Lower leg skin (tissue), 3 donors: ENCODE data around the gene PROX1.

ENCODE experiments used
- CTCF ChIP-seq, 3 donors: fragments of 450-650 bp; IDR thresholded peaks; one replicate each; pipeline ENCODE4 v1.5.1; 2016; ENCODE audit warnings: antibody characterized with exemption in 3 of 3, mild to moderate bottlenecking in 3 of 3, moderate library complexity in 2 of 3
- POLR2A ChIP-seq, 2 donors: fragments of 450-650 bp; IDR thresholded peaks; one replicate each; pipeline ENCODE4 v1.6.1; 2016 to 2017; ENCODE audit warnings: antibody characterized with exemption in 2 of 2, mild to moderate bottlenecking in 1 of 2, moderate library complexity in 1 of 2

GRCh38 chr1:213987422-213987926, 299 bp upstream of the PROX1 start:
- TF ChIP-seq CTCF (IDR thresholded peaks at IDR 0.05) (no peak), POLR2A (IDR thresholded peaks at IDR 0.05) (no peak)
